HL-60/S4 (cell line): ENCODE data around the gene F10.
"Not testable (repeated sequence)": the region's sequence is repeated elsewhere in the genome, so short reads cannot be mapped to it uniquely, and the experiment has no call there.

Experiments used
- in situ Hi-C: fragments of 300-500 bp; cut with MboI; formaldehyde crosslinking; loops from 2 replicates; pipeline ENCODE4 v1.14.3; 2022; ENCODE audit warnings: low sequenced_read_pairs

The F10 gene

DNA sequence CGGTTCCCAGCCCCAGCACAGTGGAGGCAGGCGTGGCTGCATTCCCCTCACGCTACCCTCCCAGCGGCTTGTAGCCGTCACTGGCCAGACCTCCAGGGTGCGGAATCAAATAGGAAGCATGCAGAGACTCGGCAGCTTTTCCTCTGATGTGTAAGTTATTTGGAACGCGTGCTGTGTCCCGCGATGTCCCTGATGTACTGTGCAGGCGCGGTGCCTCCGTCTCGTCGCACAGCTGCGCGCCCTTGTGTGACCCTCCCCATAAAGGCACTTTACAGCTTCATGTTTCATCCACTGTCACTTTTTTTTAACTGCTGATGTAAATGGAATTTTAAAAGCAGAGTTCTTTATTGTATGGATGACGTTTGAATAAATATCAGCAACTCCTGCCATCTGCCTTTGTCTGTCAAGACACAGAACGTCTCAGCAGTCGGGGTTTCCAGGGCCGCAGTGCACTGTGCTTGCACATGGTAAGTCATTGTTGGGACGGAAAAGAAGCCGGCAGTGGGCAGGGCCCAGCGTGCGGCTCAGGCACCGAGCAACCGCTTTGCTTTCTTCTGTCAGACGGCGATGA, 24.4 kb upstream of the F10 start:
- in situ Hi-C loops, result no loop called here

DNA sequence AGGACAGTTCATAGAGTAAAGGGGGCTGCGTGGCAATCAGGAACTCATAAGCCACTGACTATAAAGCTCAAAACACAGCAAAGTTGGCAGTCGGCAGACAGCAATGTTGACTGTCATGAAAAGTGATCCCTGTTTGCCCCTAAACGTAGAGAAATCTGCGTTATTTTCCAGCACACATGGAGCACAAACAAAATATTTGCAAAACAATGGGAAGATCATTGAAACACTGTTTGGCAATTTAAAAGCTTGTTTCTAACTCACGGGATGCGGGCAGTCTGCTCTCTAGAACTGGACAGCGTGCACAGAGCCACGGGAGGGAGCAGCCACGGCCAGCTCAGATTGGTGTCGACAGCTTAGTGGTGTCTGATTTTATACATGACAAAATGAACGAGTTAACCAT, 23.5 kb upstream of the F10 start:
- in situ Hi-C loops, result no loop called here

DNA sequence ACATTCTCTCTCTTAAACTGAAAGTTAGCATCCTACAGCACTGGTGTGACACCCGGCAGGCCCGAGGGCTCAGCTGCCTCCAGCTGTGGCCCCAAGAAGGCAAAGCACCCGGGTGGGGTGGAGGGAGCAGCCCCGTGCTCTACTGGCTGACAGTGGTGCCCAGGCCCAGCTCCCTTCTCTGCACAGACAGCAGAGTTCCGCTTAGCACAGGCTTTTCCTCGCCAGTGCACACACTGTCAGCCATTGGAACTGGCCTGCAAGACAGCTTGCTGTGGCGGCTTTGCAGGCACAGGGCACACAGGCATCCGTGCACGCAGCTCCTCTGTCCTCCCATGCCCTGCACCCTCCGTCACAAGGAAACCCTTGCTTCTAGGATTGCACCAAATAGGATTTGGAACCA, 20.3 kb upstream of the F10 start:
- in situ Hi-C loops, result not testable (repeated sequence)

DNA sequence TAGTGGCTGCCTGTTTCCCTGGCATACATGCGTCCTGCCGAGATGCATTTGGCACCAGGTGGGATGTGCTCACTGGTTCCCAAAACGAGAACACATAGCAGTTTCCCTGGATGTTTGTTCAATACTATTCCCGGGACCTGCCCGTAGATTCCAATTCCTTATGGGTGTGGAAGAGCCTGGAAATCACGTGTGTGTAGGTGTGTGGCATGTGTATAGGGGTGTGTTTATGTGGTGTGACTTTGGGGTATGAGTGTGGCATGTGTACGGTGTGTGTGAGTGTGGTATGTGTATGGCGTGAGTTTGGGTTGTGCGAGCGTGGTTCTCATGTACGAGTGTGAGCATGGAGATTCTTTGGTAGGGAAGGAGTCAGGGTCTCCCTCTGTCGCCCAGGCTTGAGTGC, 19.9 kb upstream of the F10 start:
- in situ Hi-C loops, result no loop called here

DNA sequence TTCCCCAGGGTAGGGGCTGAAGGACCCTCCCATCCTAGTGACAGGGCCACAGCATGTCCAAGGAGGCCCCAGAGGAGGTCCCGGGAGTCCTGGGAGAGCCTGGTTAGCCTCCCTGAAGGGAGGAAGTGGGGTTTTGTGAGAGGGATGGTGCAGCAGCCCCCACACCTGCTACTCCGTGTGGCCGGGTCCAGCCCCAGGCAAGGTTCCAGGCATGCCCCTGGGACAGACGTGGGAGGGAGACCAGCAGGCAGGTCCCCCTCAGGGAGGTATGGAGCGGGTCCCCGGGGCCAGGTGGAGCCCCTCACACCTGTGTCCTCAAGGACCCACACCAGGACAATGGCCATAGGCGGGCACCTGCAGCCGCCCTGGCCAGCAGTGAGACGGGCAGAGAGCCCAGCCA, 19.0 kb upstream of the F10 start:
- in situ Hi-C loops, result no loop called here

DNA sequence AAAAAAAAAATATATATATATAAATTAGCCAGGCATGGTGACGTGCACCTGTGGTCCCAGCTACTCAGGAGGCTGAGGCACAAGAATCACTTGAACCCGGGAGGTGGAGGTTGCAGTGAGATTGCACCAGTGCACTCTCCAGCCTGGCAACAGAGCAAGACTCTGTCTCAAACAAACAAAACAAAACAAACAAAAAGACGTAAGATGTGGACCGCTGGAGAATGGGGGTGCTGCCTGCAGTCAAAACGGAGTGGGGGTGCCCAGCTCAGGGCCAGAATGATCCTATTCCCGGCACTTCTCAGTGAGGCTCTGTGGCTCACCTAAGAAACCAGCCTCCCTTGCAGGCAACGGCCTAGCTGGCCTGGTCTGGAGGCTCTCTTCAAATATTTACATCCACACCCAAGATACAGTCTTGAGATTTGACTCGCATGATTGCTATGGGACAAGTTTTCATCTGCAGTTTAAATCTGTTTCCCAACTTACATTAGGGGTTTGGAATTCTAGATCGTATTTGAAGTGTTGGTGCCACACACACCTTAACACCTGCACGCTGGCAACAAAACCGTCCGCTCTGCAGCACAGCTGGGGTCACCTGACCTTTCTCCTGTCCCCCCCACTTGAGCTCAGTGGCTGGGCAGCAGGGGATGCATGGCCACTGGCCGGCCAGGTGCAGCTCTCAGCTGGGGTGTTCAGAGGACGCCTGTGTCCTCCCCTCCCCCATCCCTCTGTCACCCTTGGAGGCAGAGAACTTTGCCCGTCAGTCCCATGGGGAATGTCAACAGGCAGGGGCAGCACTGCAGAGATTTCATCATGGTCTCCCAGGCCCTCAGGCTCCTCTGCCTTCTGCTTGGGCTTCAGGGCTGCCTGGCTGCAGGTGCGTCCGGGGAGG, 17.3 kb upstream of the F10 start, which contains the start of gene F7:
TSS of gene F7 (plus strand) at position 760 of the 889 bp plus-strand sequence. CDS start at position 811, 51 bp downstream.
- in situ Hi-C loops, result no loop called here

DNA sequence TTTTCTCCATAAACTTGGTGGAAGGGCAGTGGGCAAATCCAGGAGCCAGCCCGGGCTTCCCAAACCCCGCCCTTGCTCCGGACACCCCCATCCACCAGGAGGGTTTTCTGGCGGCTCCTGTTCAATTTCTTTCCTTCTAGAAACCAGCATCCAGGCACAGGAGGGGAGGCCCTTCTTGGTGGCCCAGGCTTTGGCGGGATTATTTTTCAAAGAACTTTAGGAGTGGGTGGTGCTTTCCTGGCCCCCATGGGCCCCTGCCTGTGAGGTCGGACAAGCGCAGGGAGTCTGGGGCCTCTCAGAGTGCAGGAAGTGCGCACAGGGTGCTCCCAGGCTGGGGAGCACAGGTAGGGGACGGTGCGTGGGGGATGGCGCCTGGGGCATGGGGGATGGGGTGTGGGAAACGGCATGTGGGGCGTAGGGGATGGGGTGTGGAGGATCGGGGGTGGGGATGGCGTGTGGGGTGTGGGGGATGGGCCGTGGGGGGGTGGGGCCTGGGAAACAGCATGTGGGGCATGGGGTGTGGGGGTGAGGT, 16.6 kb upstream of the F10 start:
- in situ Hi-C loops, result no loop called here

DNA sequence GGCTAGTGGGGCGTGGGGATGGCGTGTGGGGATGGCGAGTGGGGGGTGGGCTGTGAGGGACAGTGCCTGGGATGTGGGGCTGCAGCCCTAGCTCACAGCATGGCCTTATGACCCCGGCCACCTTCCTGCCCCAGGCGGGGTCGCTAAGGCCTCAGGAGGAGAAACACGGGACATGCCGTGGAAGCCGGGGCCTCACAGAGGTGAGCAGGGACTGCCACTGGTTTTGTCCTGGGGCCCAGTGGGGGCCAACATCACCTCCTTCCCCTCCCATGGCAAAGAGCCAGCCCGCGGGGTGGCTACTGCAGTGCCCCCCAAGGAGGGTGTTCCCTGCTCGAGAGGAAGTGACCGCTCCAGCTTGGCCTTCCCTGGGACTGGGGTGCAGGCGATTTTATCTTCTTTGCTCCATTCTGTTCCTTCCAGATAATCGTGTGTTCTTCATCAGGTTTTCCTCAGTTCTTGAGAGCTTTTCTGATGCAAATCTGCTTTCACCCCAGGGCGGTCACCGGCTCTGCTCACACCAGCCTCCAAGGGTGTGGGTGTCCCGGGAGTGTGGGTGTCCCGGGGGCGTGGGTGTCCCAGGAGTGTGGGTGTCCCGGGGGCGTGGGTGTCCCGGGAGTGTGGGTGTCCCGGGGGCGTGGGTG, 15.8 kb upstream of the F10 start:
- in situ Hi-C loops, result no loop called here

DNA sequence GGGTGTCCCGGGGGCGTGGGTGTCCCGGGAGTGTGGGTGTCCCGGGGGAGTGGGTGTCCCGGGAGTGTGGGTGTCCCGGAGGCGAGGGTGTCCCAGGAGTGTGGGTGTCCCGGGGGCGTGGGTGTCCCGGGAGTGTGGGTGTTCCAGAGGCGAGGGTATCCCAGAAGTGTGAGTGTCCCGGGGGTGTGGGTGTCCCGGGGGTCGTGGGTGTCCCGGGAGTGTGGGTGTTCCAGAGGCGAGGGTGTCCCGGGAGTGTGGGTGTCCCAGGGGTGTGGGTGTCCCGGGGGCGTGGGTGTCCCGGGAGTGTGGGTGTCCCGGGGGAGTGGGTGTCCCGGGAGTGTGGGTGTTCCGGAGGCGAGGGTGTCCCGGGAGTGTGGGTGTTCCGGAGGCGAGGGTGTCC, 14.1 kb upstream of the F10 start:
- in situ Hi-C loops, result not testable (repeated sequence)

DNA sequence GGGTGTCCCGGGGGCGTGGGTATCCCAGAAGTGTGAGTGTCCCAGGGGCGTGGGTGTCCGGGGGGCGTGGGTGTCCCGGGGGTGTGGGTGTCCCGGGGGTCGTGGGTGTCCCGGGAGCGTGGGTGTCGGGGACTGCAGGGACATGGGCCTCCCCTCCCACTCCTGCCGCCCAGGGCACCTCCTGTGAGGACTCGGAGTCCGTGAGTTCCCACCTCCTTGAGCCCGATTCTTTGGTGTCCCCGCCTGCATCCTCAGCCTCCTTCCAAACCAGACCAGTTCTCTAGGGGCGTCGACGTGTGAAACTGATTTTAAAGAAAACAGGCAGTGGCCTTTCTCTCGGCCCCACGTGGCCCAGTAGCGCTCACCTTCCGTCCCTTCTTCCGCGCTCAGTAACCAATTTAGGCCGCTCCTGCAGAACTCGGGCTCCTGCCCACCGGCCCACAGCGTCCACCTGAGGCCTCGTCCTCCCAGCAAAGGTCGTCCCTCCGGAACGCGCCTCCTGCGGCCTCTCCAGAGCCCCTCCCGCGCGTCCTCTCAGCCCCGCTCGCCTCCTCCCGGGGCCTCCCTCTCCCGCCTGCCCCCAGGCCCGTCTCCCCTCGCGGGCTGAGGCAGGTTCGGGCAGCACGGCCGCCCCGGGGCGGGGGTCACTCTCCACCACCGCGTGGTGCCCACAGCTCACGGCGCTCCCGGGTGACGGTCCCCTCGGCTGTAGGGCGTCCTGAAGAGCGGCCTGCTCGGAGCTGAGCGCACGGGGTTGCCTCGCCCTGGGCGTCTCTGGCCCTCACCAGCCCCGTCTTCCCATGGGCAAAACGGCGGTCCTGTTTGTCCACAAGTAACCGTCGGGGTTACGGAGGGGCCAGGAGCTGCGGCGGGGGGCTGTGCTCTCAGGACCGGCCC, 13.2 kb upstream of the F10 start:
- in situ Hi-C loops, result no loop called here

DNA sequence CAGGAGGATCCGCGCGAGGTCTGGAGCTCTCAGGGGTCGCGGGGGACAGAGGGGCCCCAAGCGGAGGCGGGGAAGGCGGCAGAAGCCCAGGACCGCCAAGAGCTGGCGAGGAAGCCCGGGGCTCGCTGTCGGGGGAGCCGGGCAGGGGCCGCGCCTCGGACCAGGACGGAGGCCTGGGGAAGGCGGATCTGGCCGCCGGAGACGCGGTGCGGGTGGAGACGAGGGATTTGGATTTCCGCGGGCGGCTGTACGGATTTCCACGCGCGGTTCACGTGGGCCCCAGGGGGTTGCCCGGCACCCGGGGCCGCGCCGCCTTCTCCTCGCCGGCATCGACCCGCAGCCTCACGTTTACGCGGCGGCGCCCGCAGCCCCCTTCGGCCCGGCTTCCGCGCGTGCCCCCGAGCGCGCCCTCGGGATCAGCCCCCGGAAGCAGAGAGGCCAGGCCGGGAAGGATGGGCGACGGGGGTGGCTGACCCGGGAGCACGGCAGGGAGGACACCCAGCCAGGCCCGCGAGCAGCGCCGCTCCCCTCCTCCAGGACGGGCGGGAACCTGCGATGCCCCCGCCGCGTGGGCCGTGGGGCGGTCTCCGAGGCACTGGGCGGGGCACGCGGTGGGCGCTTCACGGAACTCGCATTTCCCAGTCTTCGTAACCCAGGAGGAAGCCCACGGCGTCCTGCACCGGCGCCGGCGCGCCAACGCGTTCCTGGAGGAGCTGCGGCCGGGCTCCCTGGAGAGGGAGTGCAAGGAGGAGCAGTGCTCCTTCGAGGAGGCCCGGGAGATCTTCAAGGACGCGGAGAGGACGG, 12.3 kb upstream of the F10 start:
- in situ Hi-C loops, result no loop called here

DNA sequence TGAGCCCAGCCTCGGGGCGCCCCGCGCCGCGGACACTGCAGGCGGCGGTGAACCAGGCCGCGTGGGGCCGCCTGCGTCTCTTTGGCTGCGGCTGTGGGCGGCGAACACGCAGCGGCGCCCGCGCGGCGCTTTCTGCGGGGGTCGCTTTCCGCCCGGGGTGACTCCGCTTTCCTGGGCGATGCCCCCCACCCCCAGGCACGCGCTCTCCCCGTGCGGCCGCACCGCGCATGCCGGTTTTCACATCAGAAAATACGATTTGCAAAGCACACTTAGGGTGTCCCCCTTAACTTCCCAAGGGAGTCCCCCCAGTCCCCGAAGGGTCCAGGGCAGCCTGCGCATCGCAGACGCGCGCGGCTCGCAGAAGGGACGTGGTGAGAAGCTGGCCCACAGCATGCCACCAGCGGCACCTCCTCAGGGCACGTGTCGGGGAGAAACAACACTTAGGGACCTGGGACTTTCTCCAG, 11.7 kb upstream of the F10 start:
- in situ Hi-C loops, result no loop called here

DNA sequence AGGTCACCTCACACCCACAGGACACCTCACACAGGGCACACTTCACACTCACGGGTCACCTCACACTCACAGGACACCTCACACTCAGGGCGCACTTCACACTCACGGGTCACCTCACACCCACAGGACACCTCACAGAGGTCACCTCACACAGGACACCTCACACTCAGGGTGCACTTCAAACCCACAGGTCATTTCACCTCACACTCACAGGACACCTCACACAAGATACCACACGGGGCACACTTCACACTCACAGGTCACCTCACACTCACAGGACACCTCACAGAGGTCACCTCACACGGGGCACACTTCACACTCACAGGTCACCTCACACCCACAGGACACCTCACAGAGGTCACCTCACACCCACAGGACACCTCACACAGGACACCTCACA, 10.8 kb upstream of the F10 start:
- in situ Hi-C loops, result not testable (repeated sequence)

DNA sequence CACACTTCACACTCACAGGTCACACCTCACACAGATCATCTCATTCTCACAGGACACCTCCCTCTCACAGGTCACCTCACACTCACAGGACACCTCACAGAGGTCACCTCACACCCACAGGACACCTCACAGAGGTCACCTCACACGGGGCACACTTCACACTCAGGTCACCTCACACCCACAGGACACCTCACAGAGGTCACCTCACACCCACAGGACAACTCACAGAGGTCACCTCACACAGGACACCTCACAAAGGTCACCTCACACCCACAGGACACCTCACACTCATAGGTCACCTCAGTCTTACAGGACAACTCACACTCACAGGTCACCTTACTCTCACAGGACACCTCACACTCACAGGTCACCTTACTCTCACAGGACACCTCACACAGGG, 10.1 kb upstream of the F10 start:
- in situ Hi-C loops, result not testable (repeated sequence)

DNA sequence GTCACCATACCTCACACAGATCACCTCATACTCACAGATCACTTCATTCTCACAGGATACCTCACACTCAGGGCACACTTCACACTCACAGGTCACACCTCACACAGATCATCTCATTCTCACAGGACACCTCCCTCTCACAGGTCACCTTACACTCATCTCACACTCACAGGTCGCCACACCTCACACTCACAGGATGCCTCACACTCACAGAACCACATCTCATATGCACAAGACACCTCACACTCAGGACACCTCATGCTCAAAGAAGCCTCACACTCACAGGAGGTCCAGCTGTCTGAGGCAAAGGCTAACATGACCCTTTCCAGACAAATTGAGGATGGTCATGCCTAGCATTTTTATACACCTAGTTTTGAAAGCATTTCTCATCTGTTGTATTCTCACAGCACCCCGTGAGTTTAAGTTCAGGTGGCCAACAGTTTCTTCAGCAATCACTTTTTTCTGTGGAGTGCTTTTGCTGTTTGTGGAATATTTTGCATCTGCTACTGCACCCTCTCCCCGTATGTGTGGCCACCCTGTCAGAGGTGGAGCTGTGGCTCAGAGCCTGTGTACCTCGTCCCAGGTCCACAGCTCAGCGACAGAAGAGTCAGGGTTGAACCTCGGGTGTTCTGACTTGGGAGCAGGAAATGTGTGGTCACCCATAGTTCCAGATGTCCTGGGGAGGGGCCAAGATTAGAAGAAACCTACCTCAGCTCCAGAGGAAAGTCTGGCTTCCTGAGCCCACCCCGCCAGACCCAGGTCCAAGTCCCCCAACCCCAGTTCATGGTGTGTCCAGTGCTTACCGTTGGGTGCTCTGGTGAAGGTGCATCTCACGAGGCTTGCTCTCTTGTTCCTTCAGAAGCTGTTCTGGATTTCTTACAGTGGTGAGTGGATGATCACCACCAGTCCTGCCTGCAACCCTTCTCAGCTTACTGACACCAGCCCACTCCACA, 9.4 kb upstream of the F10 start:
- in situ Hi-C loops, result no loop called here

DNA sequence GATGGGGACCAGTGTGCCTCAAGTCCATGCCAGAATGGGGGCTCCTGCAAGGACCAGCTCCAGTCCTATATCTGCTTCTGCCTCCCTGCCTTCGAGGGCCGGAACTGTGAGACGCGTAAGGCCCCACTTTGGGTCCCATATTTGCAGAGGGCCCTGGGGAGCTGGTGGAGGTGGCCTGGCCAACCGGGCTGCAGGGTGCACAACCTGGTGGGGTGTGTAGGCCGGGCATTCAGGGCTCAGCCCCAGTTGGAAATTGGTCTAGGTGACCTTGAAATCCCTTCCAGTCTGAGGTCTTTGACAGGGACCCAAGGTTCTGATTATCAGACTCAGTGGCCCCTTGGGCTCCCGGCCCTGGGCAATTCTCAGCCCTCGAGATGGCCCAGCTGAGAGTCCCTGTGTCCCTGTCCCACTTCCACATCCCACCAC, 8.7 kb upstream of the F10 start:
- in situ Hi-C loops, result no loop called here

DNA sequence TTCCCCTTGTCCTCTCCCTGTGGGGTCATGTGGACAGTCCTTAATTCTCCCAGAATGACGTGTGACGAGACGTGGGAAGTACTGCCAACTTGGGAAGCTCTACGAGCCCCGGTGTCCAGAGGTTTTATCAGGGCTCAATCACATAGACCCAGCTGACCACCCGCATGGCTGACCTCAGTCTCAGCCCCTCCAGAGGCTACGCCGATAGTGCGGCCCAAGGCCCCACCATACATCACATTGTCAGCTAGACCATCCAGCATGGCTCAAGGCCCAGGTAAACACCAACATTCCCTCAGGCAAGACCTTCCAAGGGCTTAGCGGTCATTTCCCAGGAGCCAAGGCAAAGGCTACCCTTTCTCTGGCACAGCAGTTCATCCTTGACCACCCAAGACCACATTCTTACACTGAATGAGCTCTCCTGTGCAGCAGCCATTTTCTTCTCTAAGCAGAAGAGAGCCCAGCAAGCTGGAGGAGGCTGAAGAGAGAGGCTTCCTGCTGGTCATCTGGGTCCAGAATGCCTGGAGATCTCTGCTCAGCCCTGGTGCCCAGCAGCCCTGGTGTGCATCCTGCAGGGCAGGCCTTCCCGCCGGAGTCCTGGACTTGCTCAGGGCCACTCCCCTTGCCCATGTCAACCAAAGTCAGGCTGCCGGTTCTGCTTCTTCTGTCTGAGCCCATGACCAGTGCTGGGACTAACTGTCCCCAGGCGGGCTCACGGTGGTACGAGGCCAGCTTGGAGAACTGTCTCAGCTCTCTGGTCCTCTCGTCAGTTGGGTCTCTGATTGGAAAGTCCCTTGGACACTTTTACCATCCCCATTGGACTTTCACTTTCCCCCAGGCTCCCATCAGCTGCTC, 7.9 kb upstream of the F10 start:
- in situ Hi-C loops, result no loop called here
